GM12865 (cell line): ENCODE results near the gene TSKU.

Experiments used
- DNase-seq: peaks from one replicate; pipeline ENCODE4 v3.0.0; 2010; ENCODE audit warnings: low read depth
- H3K4me3 ChIP-seq: 2 replicates; pipeline ENCODE4 v1.5.1; 2011; ENCODE audit warnings: mild to moderate bottlenecking, low read depth, low read length, control low read depth
- TF ChIP-seq, protein P1 (sequence below): IDR thresholded peaks from 2 replicates; pipeline ENCODE4 v1.5.1; 2011; ENCODE audit warnings: low read length, control low read depth, low read depth, inconsistent platforms; ENCODE audit not compliant: insufficient read depth; ENCODE audit errors: missing control alignments

Gene TSKU

DNA sequence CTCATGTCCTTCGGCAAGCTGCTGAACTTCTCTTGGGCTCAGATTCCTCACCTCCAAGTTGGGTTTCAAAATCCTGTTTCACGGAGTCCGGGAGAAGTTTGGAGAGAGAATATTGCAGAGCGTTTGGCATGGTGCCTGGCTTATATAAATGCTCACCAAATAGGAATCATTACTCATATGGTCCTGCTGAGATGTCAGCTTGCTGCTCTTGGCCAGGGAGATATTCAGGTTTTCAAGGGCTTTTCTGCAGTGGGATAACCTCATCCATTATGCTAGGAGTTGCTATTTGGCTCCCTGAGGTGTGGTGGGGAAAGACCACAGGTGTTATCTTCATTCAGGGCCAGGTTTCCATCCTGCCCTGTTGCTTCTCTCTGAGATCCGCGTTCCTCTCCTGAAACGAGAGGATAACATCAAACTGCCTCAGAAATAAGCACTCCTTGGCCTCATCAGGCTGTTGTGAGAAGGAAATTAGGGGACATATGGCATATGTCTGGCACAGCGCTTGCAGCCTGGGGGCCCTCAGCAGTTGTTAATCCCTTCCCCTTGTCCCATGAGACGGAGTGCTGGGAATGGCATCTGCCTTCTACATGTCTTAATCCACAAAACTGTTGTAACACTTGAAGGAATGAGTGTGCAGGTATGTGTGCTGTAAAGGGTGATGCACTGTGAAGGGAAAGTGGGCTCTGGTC lies 47.6 kb downstream of the TSKU start:
- H3K4me3 ChIP-seq = no peak overlapping the region
- TF ChIP-seq, protein P1, sequence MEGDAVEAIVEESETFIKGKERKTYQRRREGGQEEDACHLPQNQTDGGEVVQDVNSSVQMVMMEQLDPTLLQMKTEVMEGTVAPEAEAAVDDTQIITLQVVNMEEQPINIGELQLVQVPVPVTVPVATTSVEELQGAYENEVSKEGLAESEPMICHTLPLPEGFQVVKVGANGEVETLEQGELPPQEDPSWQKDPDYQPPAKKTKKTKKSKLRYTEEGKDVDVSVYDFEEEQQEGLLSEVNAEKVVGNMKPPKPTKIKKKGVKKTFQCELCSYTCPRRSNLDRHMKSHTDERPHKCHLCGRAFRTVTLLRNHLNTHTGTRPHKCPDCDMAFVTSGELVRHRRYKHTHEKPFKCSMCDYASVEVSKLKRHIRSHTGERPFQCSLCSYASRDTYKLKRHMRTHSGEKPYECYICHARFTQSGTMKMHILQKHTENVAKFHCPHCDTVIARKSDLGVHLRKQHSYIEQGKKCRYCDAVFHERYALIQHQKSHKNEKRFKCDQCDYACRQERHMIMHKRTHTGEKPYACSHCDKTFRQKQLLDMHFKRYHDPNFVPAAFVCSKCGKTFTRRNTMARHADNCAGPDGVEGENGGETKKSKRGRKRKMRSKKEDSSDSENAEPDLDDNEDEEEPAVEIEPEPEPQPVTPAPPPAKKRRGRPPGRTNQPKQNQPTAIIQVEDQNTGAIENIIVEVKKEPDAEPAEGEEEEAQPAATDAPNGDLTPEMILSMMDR = no peak
- DNase-seq = no peak

DNA sequence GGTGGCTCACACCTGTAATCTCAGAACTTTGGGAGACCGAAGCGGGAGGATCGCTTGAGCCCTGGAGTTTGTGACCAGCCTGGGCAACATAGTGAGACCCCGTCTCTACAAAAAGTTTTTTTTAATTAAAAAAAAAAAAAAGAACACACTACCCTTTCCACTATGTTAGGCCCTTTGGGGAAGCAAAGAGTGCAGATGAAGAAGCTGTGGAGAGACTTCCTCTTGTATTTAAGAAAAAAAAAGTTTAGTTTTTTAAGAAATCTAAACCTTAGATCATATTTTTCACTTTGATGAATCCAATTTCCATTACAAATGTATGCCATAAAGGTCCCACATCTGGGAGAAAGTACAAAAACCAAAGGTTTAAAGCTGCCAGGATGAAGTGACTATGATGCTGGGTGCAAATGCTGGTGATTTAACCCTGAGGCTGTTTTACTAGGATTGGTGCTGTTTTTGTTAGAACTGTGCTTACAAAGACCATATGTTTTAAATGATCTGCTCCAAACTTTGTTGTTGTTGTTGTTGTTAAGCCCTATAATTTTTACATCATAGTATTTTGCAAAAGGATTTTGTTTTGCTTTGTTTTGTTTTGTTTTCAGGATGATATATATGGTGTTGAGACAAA lies 48.6 kb downstream of the TSKU start:
- no peak for DNase-seq
- TF ChIP-seq, protein P1 = no peak
- no peak overlapping the region for H3K4me3 ChIP-seq

DNA sequence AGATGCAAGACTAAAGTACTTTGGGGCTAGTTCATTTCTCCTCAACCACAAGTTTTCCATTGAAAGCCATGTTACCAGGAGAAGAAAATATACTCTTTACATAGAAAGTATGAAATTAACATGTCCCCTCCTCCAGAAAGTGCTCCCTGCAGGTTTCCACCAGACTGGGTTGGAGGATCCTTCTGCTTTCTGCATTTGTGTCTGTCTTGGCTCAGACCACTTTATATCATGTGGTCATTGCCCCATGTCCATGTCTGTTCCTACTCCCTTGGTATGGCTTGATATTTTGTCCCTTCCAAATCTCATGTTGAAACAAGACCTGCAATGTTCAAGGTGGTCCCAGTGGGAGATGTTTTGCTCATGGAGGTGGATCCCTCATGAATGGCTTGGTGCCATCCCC lies 49.2 kb downstream of the TSKU start:
- H3K4me3 ChIP-seq = no peak overlapping the region
- DNase-seq = no peak
- TF ChIP-seq, protein P1 = no peak

DNA sequence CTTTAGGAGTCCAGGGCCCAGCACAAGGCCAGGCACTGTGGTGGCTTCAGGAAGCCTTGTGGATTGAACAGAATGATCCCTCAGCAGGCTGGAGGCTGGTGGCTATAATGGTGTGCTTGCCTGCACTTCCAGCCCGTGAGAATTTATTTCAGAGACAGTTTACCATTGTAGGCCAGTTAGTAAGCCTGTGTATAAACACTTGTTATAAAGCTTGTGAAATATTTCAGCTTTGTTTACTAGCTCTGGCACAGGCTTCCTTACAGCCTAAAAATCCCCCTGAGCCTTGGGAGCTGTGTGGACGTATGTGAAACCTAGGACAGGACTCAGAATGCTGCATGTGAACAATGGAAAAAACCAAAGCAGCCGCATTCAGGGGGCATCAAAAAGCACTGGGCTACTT lies 51.0 kb downstream of the TSKU start:
- no peak overlapping the region for H3K4me3 ChIP-seq
- DNase-seq = no peak
- TF ChIP-seq, protein P1 = no peak

DNA sequence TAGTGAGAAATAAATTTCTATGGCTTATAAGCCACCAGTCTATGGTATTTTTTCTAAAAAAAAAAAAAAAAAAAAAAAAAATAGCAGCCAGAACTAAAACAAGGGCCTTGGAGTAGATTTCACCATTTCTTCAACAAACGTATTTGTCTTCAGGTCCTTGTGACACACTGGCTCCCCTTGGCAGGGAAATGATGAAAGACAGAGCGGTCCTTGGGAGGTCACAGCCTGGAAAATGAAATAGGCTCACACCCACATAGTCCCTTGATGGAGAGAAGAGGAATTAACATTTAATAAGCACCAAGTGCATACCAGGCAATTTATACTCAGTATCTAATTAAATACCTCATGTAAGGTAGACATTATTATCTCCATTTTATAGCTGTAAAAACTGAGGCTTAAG lies 51.9 kb downstream of the TSKU start:
- DNase-seq = no peak
- H3K4me3 ChIP-seq = no peak overlapping the region
- TF ChIP-seq, protein P1 = no peak

DNA sequence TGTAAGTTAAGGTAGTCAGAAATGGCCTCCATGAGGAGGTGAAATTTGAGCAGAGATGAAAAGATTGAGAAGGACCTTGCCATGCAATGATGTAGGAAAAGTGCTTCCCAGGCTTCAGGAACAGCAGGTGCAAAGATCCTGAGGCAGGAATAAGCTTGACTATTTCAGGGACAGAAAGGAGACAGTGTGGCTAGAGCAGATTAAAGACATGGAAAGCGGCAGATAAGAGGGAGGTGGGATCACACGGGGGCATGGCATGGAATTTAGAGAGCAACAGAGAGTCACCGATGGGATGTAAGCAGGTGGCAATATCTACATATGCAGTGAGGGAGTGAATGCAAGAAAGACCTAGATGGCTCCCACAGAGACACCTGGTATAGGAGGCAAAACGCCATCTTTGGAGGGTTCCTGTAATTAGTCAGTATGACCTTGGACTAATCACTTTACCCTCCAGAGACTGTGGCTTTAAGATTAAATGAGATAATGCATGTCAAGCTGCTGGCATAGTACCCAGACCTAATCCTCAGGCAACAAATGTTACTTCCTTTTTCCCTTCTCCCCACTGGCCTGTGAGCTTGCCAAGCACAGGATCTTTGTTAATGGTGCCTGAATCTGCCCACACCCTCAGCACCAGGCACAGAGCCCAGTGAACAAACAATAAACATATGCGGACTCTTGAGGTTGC lies 52.9 kb downstream of the TSKU start:
- H3K4me3 ChIP-seq = no peak overlapping the region
- TF ChIP-seq, protein P1 = no peak
- DNase-seq = no peak
